WTC11 (cell line): ENCODE data around the gene QRICH2. TPM values are rescaled to one million over a fixed set of nuclear protein-coding genes. Genes with fewer than 3 reads are reported as not detected.

Experiments used
- ATAC-seq: fragments of 200-7000 bp; cut with Tn5 transposase; 2 replicates; pipeline ENCODE4 v1.10.0; 2021; ENCODE audit warnings: mild to moderate bottlenecking, moderate library complexity
- CTCF ChIA-PET: fragments of 300-600 bp; sonication (Branson Sonifier 250); formaldehyde crosslinking; loops from one replicate; lab custom pipeline; 2021; ENCODE audit warnings: antibody characterized with exemption; lab: Charles Lee
- POLR2A ChIA-PET: fragments of 350-600 bp; sonication (Branson Sonifier 250); formaldehyde crosslinking; loops from one replicate; lab custom pipeline; 2021; ENCODE audit warnings: antibody characterized with exemption; lab: Charles Lee
- DNase-seq: peaks from one replicate; pipeline ENCODE4 v3.0.0; 2021; ENCODE audit warnings: low spot score
- H3K27ac Mint-ChIP-seq: 2 replicates; pipeline ENCODE4 v1.8.0; 2021; ENCODE audit warnings: mixed read lengths
- H3K27me3 Mint-ChIP-seq: 2 replicates; pipeline ENCODE4 v1.8.0; 2021; ENCODE audit warnings: low read depth, mild to moderate bottlenecking, moderate library complexity, mixed read lengths
- H3K36me3 Mint-ChIP-seq: 2 replicates; pipeline ENCODE4 v1.8.0; 2021; ENCODE audit warnings: mixed read lengths
- H3K4me1 Mint-ChIP-seq: 2 replicates; pipeline ENCODE4 v1.8.0; 2022; ENCODE audit warnings: mixed read lengths
- H3K4me3 Mint-ChIP-seq: 2 replicates; pipeline ENCODE4 v1.8.0; 2021; ENCODE audit warnings: mild to moderate bottlenecking, moderate library complexity, mixed read lengths
- H3K9me3 Mint-ChIP-seq: 2 replicates; pipeline ENCODE4 v1.8.0; 2021; ENCODE audit warnings: mixed read lengths
- ATF6 ChIP-seq: sonication (generic); formaldehyde crosslinking; IDR thresholded peaks from 2 replicates; pipeline ENCODE4 v1.8.1; 2023; ENCODE audit warnings: mild to moderate bottlenecking, missing genetic modification reagents
- CREM ChIP-seq: sonication (generic); formaldehyde crosslinking; IDR thresholded peaks from 2 replicates; pipeline ENCODE4 v1.8.1; 2022; ENCODE audit warnings: mild to moderate bottlenecking, missing genetic modification reagents, moderate library complexity
- E2F1 ChIP-seq: sonication (generic); formaldehyde crosslinking; IDR thresholded peaks from 2 replicates; pipeline ENCODE4 v1.8.0; 2022; ENCODE audit warnings: mild to moderate bottlenecking, missing genetic modification reagents
- E2F4 ChIP-seq: sonication (generic); formaldehyde crosslinking; IDR thresholded peaks from 2 replicates; pipeline ENCODE4 v1.8.1; 2022; ENCODE audit warnings: low read depth, mild to moderate bottlenecking, moderate library complexity, missing genetic modification reagents, borderline replicate concordance
- FOXJ3 ChIP-seq: sonication (generic); formaldehyde crosslinking; IDR thresholded peaks from 2 replicates; pipeline ENCODE4 v1.9.0; 2021; ENCODE audit warnings: missing genetic modification reagents, mild to moderate bottlenecking, borderline replicate concordance
- FOXP4 ChIP-seq: sonication (generic); formaldehyde crosslinking; IDR thresholded peaks from 2 replicates; pipeline ENCODE4 v1.8.0; 2022; ENCODE audit warnings: mild to moderate bottlenecking, missing genetic modification reagents
- GABPB1 ChIP-seq: sonication (generic); formaldehyde crosslinking; IDR thresholded peaks from 2 replicates; pipeline ENCODE4 v1.8.1; 2023; ENCODE audit warnings: mild to moderate bottlenecking, missing genetic modification reagents
- GRHL2 ChIP-seq: fragments of 250-450 bp; sonication (Bioruptor Pico); IDR thresholded peaks from 2 replicates; pipeline ENCODE4 v1.8.0; 2022; ENCODE audit warnings: mild to moderate bottlenecking, moderate library complexity; ENCODE audit not compliant: insufficient replicate concordance, severe bottlenecking
- HMGA2 ChIP-seq: fragments of 250-450 bp; sonication (Bioruptor Pico); IDR thresholded peaks from 2 replicates; pipeline ENCODE4 v1.4.0; 2021; ENCODE audit warnings: mild to moderate bottlenecking, moderate library complexity
- IRF2 ChIP-seq: sonication (generic); formaldehyde crosslinking; IDR thresholded peaks from 2 replicates; pipeline ENCODE4 v1.8.0; 2022; ENCODE audit warnings: low read depth, missing genetic modification reagents, borderline replicate concordance
- JAZF1 ChIP-seq: fragments of 250-450 bp; sonication (Bioruptor Pico); IDR thresholded peaks from 2 replicates; pipeline ENCODE4 v1.9.0; 2021; ENCODE audit warnings: moderate library complexity, mild to moderate bottlenecking, inconsistent platforms
- MYBL2 ChIP-seq: sonication (generic); formaldehyde crosslinking; IDR thresholded peaks from 2 replicates; pipeline ENCODE4 v1.8.1; 2023; ENCODE audit warnings: mild to moderate bottlenecking, moderate library complexity, missing genetic modification reagents
- NR1H2 ChIP-seq: sonication (generic); formaldehyde crosslinking; IDR thresholded peaks from 2 replicates; pipeline ENCODE4 v1.9.0; 2021; ENCODE audit warnings: mild to moderate bottlenecking, moderate library complexity, missing genetic modification reagents
- NR2C2 ChIP-seq: sonication (generic); formaldehyde crosslinking; IDR thresholded peaks from 2 replicates; pipeline ENCODE4 v1.8.0; 2022; ENCODE audit warnings: mild to moderate bottlenecking, missing genetic modification reagents
- PRRX2 ChIP-seq: fragments of 250-450 bp; sonication (Bioruptor Pico); IDR thresholded peaks from 2 replicates; pipeline ENCODE4 v1.8.0; 2021; ENCODE audit warnings: mild to moderate bottlenecking
- RELA ChIP-seq: sonication (generic); formaldehyde crosslinking; IDR thresholded peaks from 2 replicates; pipeline ENCODE4 v1.8.1; 2022; ENCODE audit warnings: missing genetic modification reagents, mild to moderate bottlenecking, borderline replicate concordance
- SMAD3 ChIP-seq: sonication (generic); formaldehyde crosslinking; IDR thresholded peaks from 2 replicates; pipeline ENCODE4 v1.8.0; 2022; ENCODE audit warnings: missing genetic modification reagents, mild to moderate bottlenecking, borderline replicate concordance
- TP53 ChIP-seq: sonication (generic); formaldehyde crosslinking; IDR thresholded peaks from 2 replicates; pipeline ENCODE4 v1.8.1; 2023; ENCODE audit warnings: mild to moderate bottlenecking, missing genetic modification reagents
- USF2 ChIP-seq: sonication (generic); formaldehyde crosslinking; IDR thresholded peaks from 2 replicates; pipeline ENCODE4 v1.8.1; 2023; ENCODE audit warnings: mild to moderate bottlenecking, missing genetic modification reagents, moderate library complexity
- ZBTB21 ChIP-seq: sonication (generic); formaldehyde crosslinking; IDR thresholded peaks from 2 replicates; pipeline ENCODE4 v1.8.1; 2023; ENCODE audit warnings: mild to moderate bottlenecking, missing genetic modification reagents, borderline replicate concordance
- ZMAT4 ChIP-seq: fragments of 250-450 bp; sonication (Bioruptor Pico); IDR thresholded peaks from 2 replicates; pipeline ENCODE4 v1.9.0; 2021; ENCODE audit warnings: mild to moderate bottlenecking
- ZNF138 ChIP-seq: sonication (generic); formaldehyde crosslinking; conservative IDR thresholded peaks from 2 replicates; pipeline ENCODE4 v1.8.1; 2022; ENCODE audit warnings: mild to moderate bottlenecking, moderate library complexity, missing genetic modification reagents
- ZNF317 ChIP-seq: sonication (generic); formaldehyde crosslinking; IDR thresholded peaks from 2 replicates; pipeline ENCODE4 v1.8.1; 2023; ENCODE audit warnings: low read depth, mild to moderate bottlenecking, moderate library complexity, missing genetic modification reagents, borderline replicate concordance
- ZNF396 ChIP-seq: fragments of 250-450 bp; sonication (Bioruptor Pico); IDR thresholded peaks from 2 replicates; pipeline ENCODE4 v1.8.0; 2021; ENCODE audit warnings: mild to moderate bottlenecking, moderate library complexity, borderline replicate concordance
- total RNA-seq: library from RNA; stranded (reverse); gene quantifications from 3 replicates; pipeline ENCODE4 v1.2.3, GENCODE V29; 2021

Gene QRICH2
- total RNA-seq, 1 experiment from 2014 or later = 1.5 TPM

GRCh38 chr17:76236603-76237002, 71.5 kb downstream of the QRICH2 start:
- H3K36me3 Mint-ChIP-seq = no peaks in the 10 kb centered on the region
- POLR2A ChIA-PET = no interaction called here
- no peaks in the 10 kb centered on the region for H3K9me3 Mint-ChIP-seq
- CTCF ChIA-PET = interaction anchor here (1.1 to 1.6 kb wide), 2 partner anchors 43 to 55 kb away, joined by 4 read pairs; no protein-coding TSS in a partner anchor
- TF ChIP-seq RELA (CRISPR knock-in tag) (no peak), NR1H2 (CRISPR knock-in tag) (no peak)
- DNase-seq (no peak), ATAC-seq (no peak)
- H3K4me3 Mint-ChIP-seq = no peak overlapping the region
- peaks cover 10% of the 10 kb centered on the region for H3K4me1 Mint-ChIP-seq
- peaks cover 37% of the 10 kb centered on the region for H3K27me3 Mint-ChIP-seq
- H3K27ac Mint-ChIP-seq = no peak overlapping the region

GRCh38 chr17:76235883-76236282, 72.2 kb downstream of the QRICH2 start:
- Mint-ChIP-seq H3K9me3 (no peaks in the 10 kb centered on the region), H3K27ac (no peak overlapping the region), H3K36me3 (no peaks in the 10 kb centered on the region), H3K4me1 (peaks cover 3% of the 10 kb centered on the region), H3K27me3 (peaks cover 30% of the 10 kb centered on the region), H3K4me3 (no peak overlapping the region)
- ATAC-seq = no peak
- CTCF ChIA-PET = interaction anchor here (1.1 kb wide), 1 partner anchor 44 kb away, joined by 4 read pairs; no protein-coding TSS in a partner anchor
- POLR2A ChIA-PET = no interaction called here
- TF ChIP-seq JAZF1 (CRISPR knock-in tag) = no peak
- TF ChIP-seq ZNF138 (CRISPR knock-in tag) = no peak
- TF ChIP-seq RELA (CRISPR knock-in tag) = no peak
- TF ChIP-seq SMAD3 (CRISPR knock-in tag) = no peak
- no peak for TF ChIP-seq HMGA2 (CRISPR knock-in tag)
- no peak for TF ChIP-seq ZNF396 (CRISPR knock-in tag)
- TF ChIP-seq E2F1 (CRISPR knock-in tag) = no peak
- TF ChIP-seq MYBL2 (CRISPR knock-in tag) = no peak
- TF ChIP-seq ATF6 (CRISPR knock-in tag) = no peak
- no peak for TF ChIP-seq USF2 (CRISPR knock-in tag)
- no peak for TF ChIP-seq TP53 (CRISPR knock-in tag)
- no peak for TF ChIP-seq NR2C2 (CRISPR knock-in tag)
- TF ChIP-seq GRHL2 (CRISPR knock-in tag) = no peak
- DNase-seq = no peak

- H3K36me3 Mint-ChIP-seq = no peaks in the 10 kb centered on the region
- TF ChIP-seq CREM (CRISPR knock-in tag) (no peak), FOXP4 (CRISPR knock-in tag) (no peak), TP53 (CRISPR knock-in tag) (no peak), ZNF317 (CRISPR knock-in tag) (no peak), NR2C2 (CRISPR knock-in tag) (no peak), ZMAT4 (CRISPR knock-in tag) (no peak), PRRX2 (CRISPR knock-in tag) (no peak), E2F4 (CRISPR knock-in tag) (no peak), IRF2 (no peak), FOXJ3 (no peak), GABPB1 (CRISPR knock-in tag) (no peak), ZBTB21 (CRISPR knock-in tag) (no peak)
These were observed 73.8 kb downstream of the QRICH2 start for GRCh38 chr17:76234354-76234679.

More at GRCh38 chr17:76234354-76234679, 73.8 kb downstream of the QRICH2 start:
- peaks cover 22% of the 10 kb centered on the region for H3K27me3 Mint-ChIP-seq
- no peaks in the 10 kb centered on the region for H3K9me3 Mint-ChIP-seq
- no peak overlapping the region for H3K27ac Mint-ChIP-seq
- H3K4me1 Mint-ChIP-seq = peaks cover 2% of the 10 kb centered on the region; the same call in 1 of the 2 replicates
- ChIA-PET POLR2A (no interaction called here), CTCF (interaction anchor here (1.0 to 2.0 kb wide), 2 partner anchors 45 to 113 kb away, joined by 4 read pairs; no protein-coding TSS in a partner anchor)
- no peak overlapping the region for H3K4me3 Mint-ChIP-seq
- ATAC-seq (no peak), DNase-seq (no peak)
